HEK293 (cell line): ENCODE results near the gene DEFB132.

Source experiments
- CTCF ChIA-PET: fragments of 350-600 bp; formaldehyde crosslinking; extraction: SDS; loops from one replicate; lab custom pipeline; 2021; ENCODE audit warnings: antibody characterized with exemption; lab: Yijun Ruan, JAX
- POLR2A ChIA-PET: fragments of 300-600 bp; formaldehyde crosslinking; extraction: SDS; loops from one replicate; lab custom pipeline; 2020; ENCODE audit warnings: antibody characterized with exemption, inconsistent platforms; lab: Yijun Ruan, JAX
- H3K27ac ChIP-seq: fragments of 200-500 bp; sonication (Bioruptor generic); 2 replicates; pipeline ENCODE4 v1.5.1; 2014; ENCODE audit warnings: low read depth, low read length, control low read depth, inconsistent platforms; ENCODE audit errors: extremely low read depth
- H3K36me3 ChIP-seq, 2 experiments: fragments of 200-500 bp in 1 of 2; sonication (Bioruptor generic) in 1 of 2; 1 replicate in 1 of 2; 2 replicates in 1 of 2; pipeline ENCODE4 v1.5.1; 2014 to 2017; ENCODE audit warnings: inconsistent platforms in 2 of 2, low read length in 2 of 2; ENCODE audit not compliant: control insufficient read depth in 2 of 2, insufficient read depth in 1 of 2
- H3K4me1 ChIP-seq: fragments of 200-500 bp; sonication (Bioruptor generic); 2 replicates; pipeline ENCODE4 v1.5.1; 2014; ENCODE audit warnings: mild to moderate bottlenecking, low read length, inconsistent platforms; ENCODE audit not compliant: control insufficient read depth, insufficient read depth
- H3K4me3 ChIP-seq: 2 replicates; pipeline ENCODE4 v1.5.1; 2011; ENCODE audit warnings: low read depth, mild to moderate bottlenecking, control low read depth, low read length, moderate library complexity
- H3K9me3 ChIP-seq: fragments of 200-500 bp; sonication (Bioruptor generic); 2 replicates; pipeline ENCODE4 v1.5.1; 2014; ENCODE audit warnings: low read depth, low read length, inconsistent platforms; ENCODE audit not compliant: control insufficient read depth, insufficient read depth
- GLI4 ChIP-seq: fragments of 450-650 bp; formaldehyde crosslinking; IDR thresholded peaks from 2 replicates; pipeline ENCODE4 v1.5.1; 2016; ENCODE audit warnings: missing biosample characterization, missing genetic modification characterization
- OSR2 ChIP-seq: fragments of 450-650 bp; formaldehyde crosslinking; IDR thresholded peaks from 2 replicates; pipeline ENCODE4 v1.5.1; 2016; ENCODE audit warnings: missing biosample characterization, missing genetic modification characterization
- PBX3 ChIP-seq: sonication (generic); formaldehyde crosslinking; IDR thresholded peaks from 2 replicates; pipeline ENCODE4 v1.8.1; 2022; ENCODE audit warnings: mild to moderate bottlenecking, moderate library complexity, missing genetic modification reagents
- REPIN1 ChIP-seq: fragments of 450-650 bp; formaldehyde crosslinking; IDR thresholded peaks from 2 replicates; pipeline ENCODE4 v1.5.1; 2017; ENCODE audit warnings: missing biosample characterization, missing genetic modification characterization, low read depth
- SP7 ChIP-seq: fragments of 450-650 bp; formaldehyde crosslinking; IDR thresholded peaks from 2 replicates; pipeline ENCODE4 v1.5.1; 2016; ENCODE audit warnings: missing biosample characterization, missing genetic modification characterization
- YY1 ChIP-seq: fragments of 450-650 bp; formaldehyde crosslinking; IDR thresholded peaks from 2 replicates; pipeline ENCODE4 v1.5.1; 2018; ENCODE audit warnings: missing biosample characterization, missing genetic modification characterization
- ZBTB48 ChIP-seq: fragments of 450-650 bp; formaldehyde crosslinking; IDR thresholded peaks from 2 replicates; pipeline ENCODE4 v1.5.1; 2016; ENCODE audit warnings: missing biosample characterization, missing genetic modification characterization
- ZBTB7A ChIP-seq: fragments of 450-650 bp; formaldehyde crosslinking; IDR thresholded peaks from 2 replicates; pipeline ENCODE4 v1.5.1; 2016; ENCODE audit warnings: low read depth, missing biosample characterization, missing genetic modification characterization
- ZEB2 ChIP-seq: fragments of 450-650 bp; formaldehyde crosslinking; IDR thresholded peaks from 2 replicates; pipeline ENCODE4 v1.5.1; 2016; ENCODE audit warnings: missing biosample characterization, missing genetic modification characterization
- ZFP69B ChIP-seq: fragments of 450-650 bp; formaldehyde crosslinking; IDR thresholded peaks from 2 replicates; pipeline ENCODE4 v1.5.1; 2016; ENCODE audit warnings: missing biosample characterization, missing genetic modification characterization
- ZIC2 ChIP-seq: fragments of 450-650 bp; formaldehyde crosslinking; IDR thresholded peaks from 2 replicates; pipeline ENCODE4 v1.5.1; 2016; ENCODE audit warnings: missing biosample characterization, missing genetic modification characterization
- ZNF10 ChIP-seq: fragments of 450-650 bp; formaldehyde crosslinking; IDR thresholded peaks from 2 replicates; pipeline ENCODE4 v1.5.1; 2017; ENCODE audit warnings: missing biosample characterization, missing genetic modification characterization
- ZNF202 ChIP-seq: fragments of 450-650 bp; formaldehyde crosslinking; IDR thresholded peaks from 2 replicates; pipeline ENCODE4 v1.5.1; 2016; ENCODE audit warnings: missing biosample characterization, missing genetic modification characterization, borderline replicate concordance
- ZNF214 ChIP-seq: fragments of 450-650 bp; formaldehyde crosslinking; IDR thresholded peaks from 2 replicates; pipeline ENCODE4 v1.5.1; 2017; ENCODE audit warnings: missing biosample characterization, mild to moderate bottlenecking, missing genetic modification characterization, borderline replicate concordance
- ZNF24 ChIP-seq: fragments of 450-650 bp; formaldehyde crosslinking; IDR thresholded peaks from 2 replicates; pipeline ENCODE4 v1.5.1; 2016; ENCODE audit warnings: missing biosample characterization, missing genetic modification characterization
- ZNF280C ChIP-seq: fragments of 450-650 bp; formaldehyde crosslinking; IDR thresholded peaks from 2 replicates; pipeline ENCODE4 v1.5.1; 2016; ENCODE audit warnings: missing biosample characterization, missing genetic modification characterization
- ZNF302 ChIP-seq: fragments of 450-650 bp; formaldehyde crosslinking; IDR thresholded peaks from 2 replicates; pipeline ENCODE4 v1.5.1; 2016; ENCODE audit warnings: missing biosample characterization, missing genetic modification characterization, low read depth
- ZNF324 ChIP-seq: fragments of 450-650 bp; formaldehyde crosslinking; IDR thresholded peaks from 2 replicates; pipeline ENCODE4 v1.5.1; 2016; ENCODE audit warnings: missing biosample characterization, missing genetic modification characterization
- ZNF350 ChIP-seq: fragments of 450-650 bp; formaldehyde crosslinking; IDR thresholded peaks from 2 replicates; pipeline ENCODE4 v1.5.0; 2017; ENCODE audit warnings: missing biosample characterization, mild to moderate bottlenecking, missing genetic modification characterization
- ZNF416 ChIP-seq: fragments of 450-650 bp; formaldehyde crosslinking; IDR thresholded peaks from 2 replicates; pipeline ENCODE4 v1.5.1; 2016; ENCODE audit warnings: missing biosample characterization, missing genetic modification characterization
- ZNF571 ChIP-seq: fragments of 450-650 bp; formaldehyde crosslinking; IDR thresholded peaks from 2 replicates; pipeline ENCODE4 v1.5.0; 2017; ENCODE audit warnings: missing biosample characterization, missing genetic modification characterization
- ZNF580 ChIP-seq: fragments of 450-650 bp; formaldehyde crosslinking; IDR thresholded peaks from 2 replicates; pipeline ENCODE4 v1.5.1; 2016; ENCODE audit warnings: missing biosample characterization, missing genetic modification characterization
- ZNF629 ChIP-seq: fragments of 450-650 bp; formaldehyde crosslinking; IDR thresholded peaks from 2 replicates; pipeline ENCODE4 v1.5.1; 2017; ENCODE audit warnings: missing biosample characterization, missing genetic modification characterization
- ZNF704 ChIP-seq: fragments of 450-650 bp; formaldehyde crosslinking; IDR thresholded peaks from 2 replicates; pipeline ENCODE4 v1.5.1; 2016; ENCODE audit warnings: missing biosample characterization, missing genetic modification characterization
- ZNF777 ChIP-seq: fragments of 450-650 bp; formaldehyde crosslinking; IDR thresholded peaks from 2 replicates; pipeline ENCODE4 v1.5.1; 2017; ENCODE audit warnings: missing biosample characterization, missing genetic modification characterization, borderline replicate concordance
- ZNF837 ChIP-seq: fragments of 450-650 bp; formaldehyde crosslinking; IDR thresholded peaks from 2 replicates; pipeline ENCODE4 v1.5.1; 2016; ENCODE audit warnings: missing biosample characterization, missing genetic modification characterization
- ZXDB ChIP-seq: fragments of 450-650 bp; formaldehyde crosslinking; IDR thresholded peaks from 2 replicates; pipeline ENCODE4 v1.5.1; 2016; ENCODE audit warnings: missing biosample characterization, missing genetic modification characterization

The DEFB132 gene

GRCh38 chr20:277496-277781 lies 19.9 kb downstream of the DEFB132 start:
- Histone ChIP-seq H3K27ac (no peak overlapping the region), H3K4me3 (no peak overlapping the region), H3K4me1 (no peaks in the 10 kb centered on the region), H3K9me3 (no peaks in the 10 kb centered on the region), H3K36me3 (peaks cover 13 to 45% of the 10 kb centered on the region in 2 experiments; a peak in 2 of 3 replicates)
- TF ChIP-seq ZIC2 (no peak), ZNF324 (tag by site-specific recombination) (no peak), GLI4 (tag by site-specific recombination) (no peak), ZNF280C (no peak), YY1 (no peak), OSR2 (no peak), ZBTB48 (tag by site-specific recombination) (peak; percentile 97), ZNF571 (tag by site-specific recombination) (no peak), ZNF580 (tag by site-specific recombination) (no peak)
- ChIA-PET CTCF (interaction anchor here (1.6 kb wide), 1 partner anchor 53 kb away, joined by 3 read pairs; no protein-coding TSS in a partner anchor), POLR2A (no interaction called here)

GRCh38 chr20:278181-278580 lies 20.7 kb downstream of the DEFB132 start:
- Histone ChIP-seq H3K4me1 (no peaks in the 10 kb centered on the region), H3K9me3 (no peaks in the 10 kb centered on the region), H3K4me3 (no peak overlapping the region), H3K36me3 (peaks cover 15 to 45% of the 10 kb centered on the region in 2 experiments; a peak in 2 of 3 replicates), H3K27ac (no peak overlapping the region)
- ChIA-PET CTCF (interaction anchor here (0.6 to 1.6 kb wide), 3 partner anchors 51 to 283 kb away, joined by 3 to 4 read pairs (median 3); no protein-coding TSS in a partner anchor), POLR2A (no interaction called here)
- TF ChIP-seq ZNF777 (tag by site-specific recombination) (no peak), ZXDB (tag by site-specific recombination) (no peak), ZNF837 (tag by site-specific recombination) (no peak), ZNF10 (tag by site-specific recombination) (no peak), ZNF416 (tag by site-specific recombination) (no peak)
- TF ChIP-seq, all 188 proteins: peak for 0

- CTCF ChIA-PET = interaction anchor here (1.6 to 1.9 kb wide), 2 partner anchors 10 to 51 kb away, joined by 3 to 5 read pairs; no protein-coding TSS in a partner anchor
- TF ChIP-seq ZNF24 (tag by site-specific recombination) (no peak), ZNF571 (tag by site-specific recombination) (no peak), ZNF302 (no peak), ZEB2 (tag by site-specific recombination) (no peak), ZFP69B (no peak), SP7 (no peak), ZNF202 (tag by site-specific recombination) (no peak), REPIN1 (no peak), PBX3 (no peak), ZBTB48 (tag by site-specific recombination) (no peak), ZNF350 (tag by site-specific recombination) (no peak), ZNF629 (tag by site-specific recombination) (no peak), ZNF214 (tag by site-specific recombination) (no peak), ZBTB7A (tag by site-specific recombination) (no peak), ZNF704 (tag by site-specific recombination) (no peak)
These were observed 21.4 kb downstream of the DEFB132 start for GRCh38 chr20:278607-279571.

More at GRCh38 chr20:278607-279571, 21.4 kb downstream of the DEFB132 start:
- no peaks in the 10 kb centered on the region for H3K9me3 ChIP-seq
- POLR2A ChIA-PET = no interaction called here
- no peak overlapping the region for H3K4me3 ChIP-seq
- H3K36me3 ChIP-seq = peaks cover 15 to 45% of the 10 kb centered on the region in 2 experiments; a peak in 2 of 3 replicates
- H3K27ac ChIP-seq = no peak overlapping the region
- no peaks in the 10 kb centered on the region for H3K4me1 ChIP-seq
